ENCODE data around the gene MTHFS.

DNA sequence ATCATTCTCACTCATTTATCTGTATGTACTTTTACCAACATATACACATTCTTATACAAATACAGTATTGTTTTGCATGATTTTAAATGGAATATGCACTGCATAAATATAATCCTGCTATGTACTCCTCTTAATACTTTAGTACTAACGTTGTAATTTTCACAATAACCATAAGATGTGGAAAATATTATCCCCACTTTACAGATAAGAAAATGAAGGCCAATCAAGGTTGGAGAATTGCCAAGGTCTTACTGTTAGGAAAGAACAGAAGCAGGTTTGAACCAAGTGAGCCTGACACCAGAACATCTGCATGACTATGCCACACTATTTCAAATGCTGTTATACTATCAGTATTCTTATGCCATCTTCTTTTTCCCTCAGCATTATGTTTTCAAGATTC is 41.3 kb upstream of the MTHFS start:
- TF ChIP-seq CTCF (IDR thresholded peaks at IDR 0.05; ENCODE audit: insufficient read depth, low read length) (no peak), POLR2AphosphoS5 (IDR thresholded peaks at IDR 0.05; ENCODE audit: low read depth) (no peak), GABPA (IDR thresholded peaks at IDR 0.05; ENCODE audit: low read depth) (no peak), SPI1 (IDR thresholded peaks at IDR 0.05; ENCODE audit: borderline replicate concordance, low read depth) (no peak)
- TF ChIP-seq, protein P1, sequence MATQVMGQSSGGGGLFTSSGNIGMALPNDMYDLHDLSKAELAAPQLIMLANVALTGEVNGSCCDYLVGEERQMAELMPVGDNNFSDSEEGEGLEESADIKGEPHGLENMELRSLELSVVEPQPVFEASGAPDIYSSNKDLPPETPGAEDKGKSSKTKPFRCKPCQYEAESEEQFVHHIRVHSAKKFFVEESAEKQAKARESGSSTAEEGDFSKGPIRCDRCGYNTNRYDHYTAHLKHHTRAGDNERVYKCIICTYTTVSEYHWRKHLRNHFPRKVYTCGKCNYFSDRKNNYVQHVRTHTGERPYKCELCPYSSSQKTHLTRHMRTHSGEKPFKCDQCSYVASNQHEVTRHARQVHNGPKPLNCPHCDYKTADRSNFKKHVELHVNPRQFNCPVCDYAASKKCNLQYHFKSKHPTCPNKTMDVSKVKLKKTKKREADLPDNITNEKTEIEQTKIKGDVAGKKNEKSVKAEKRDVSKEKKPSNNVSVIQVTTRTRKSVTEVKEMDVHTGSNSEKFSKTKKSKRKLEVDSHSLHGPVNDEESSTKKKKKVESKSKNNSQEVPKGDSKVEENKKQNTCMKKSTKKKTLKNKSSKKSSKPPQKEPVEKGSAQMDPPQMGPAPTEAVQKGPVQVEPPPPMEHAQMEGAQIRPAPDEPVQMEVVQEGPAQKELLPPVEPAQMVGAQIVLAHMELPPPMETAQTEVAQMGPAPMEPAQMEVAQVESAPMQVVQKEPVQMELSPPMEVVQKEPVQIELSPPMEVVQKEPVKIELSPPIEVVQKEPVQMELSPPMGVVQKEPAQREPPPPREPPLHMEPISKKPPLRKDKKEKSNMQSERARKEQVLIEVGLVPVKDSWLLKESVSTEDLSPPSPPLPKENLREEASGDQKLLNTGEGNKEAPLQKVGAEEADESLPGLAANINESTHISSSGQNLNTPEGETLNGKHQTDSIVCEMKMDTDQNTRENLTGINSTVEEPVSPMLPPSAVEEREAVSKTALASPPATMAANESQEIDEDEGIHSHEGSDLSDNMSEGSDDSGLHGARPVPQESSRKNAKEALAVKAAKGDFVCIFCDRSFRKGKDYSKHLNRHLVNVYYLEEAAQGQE (IDR thresholded peaks at IDR 0.05; ENCODE audit: insufficient replicate concordance, low read depth), result no peak
